GM21619 (cell line): ENCODE results near the gene BCL6B.

Experiments used
- ATAC-seq: cut with Tn5 transposase; IDR thresholded peaks from one replicate; pipeline ENCODE4 v1.9.1; 2021; ENCODE audit not compliant: unreplicated experiment

Gene BCL6B

DNA sequence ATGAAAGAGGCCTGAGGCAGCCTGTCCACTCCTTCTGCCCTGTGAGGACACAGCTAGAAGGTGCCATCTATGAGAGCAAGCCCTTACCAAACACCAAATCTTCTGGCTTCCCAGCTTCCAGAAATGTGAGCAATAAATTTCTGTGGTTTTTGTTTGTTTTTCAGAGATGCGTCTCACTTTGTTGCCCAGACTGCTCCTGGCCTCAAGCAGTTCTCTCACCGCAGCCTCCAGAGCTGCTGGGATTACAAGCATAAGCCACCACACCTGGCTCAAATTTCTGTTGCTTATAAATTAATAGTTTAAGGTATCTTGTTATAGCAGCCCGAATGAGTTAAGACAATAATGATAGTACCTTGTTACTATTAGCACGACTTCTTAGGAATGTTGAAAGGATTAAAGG is 33.5 kb downstream of the BCL6B start:
- ATAC-seq: no peak

- ATAC-seq: no peak
These were observed 36.1 kb downstream of the BCL6B start for GRCh38 chr17:7058831-7059447.

- ATAC-seq: no peak
These were observed 37.5 kb downstream of the BCL6B start for GRCh38 chr17:7060165-7060891.

GRCh38 chr17:7063518-7064094 is 40.8 kb downstream of the BCL6B start:
- ATAC-seq: no peak

GRCh38 chr17:7064261-7064660 is 41.4 kb downstream of the BCL6B start:
- ATAC-seq: no peak

GRCh38 chr17:7067198-7067597 is 44.3 kb downstream of the BCL6B start:
- no peak for ATAC-seq

DNA sequence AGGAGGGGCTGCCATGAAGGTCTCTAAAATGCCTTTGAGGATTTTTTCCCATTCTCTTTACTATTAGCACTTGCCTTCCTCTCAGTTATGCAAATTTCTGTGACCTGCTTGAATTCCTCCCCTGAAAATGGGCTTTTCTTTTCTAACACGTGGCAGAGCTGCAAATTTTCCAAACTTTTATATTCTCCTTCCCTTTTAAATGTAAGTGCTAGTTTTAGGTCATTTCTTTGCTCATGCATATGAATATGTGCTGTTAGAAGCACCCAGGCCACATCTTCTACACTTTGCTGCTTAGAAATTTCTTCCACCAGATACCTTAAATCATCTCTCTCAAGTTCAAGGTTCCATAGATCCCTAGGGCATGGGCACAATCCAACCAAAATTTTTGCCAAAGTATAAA is 45.4 kb downstream of the BCL6B start:
- ATAC-seq: no peak

GRCh38 chr17:7070712-7071111 is 47.9 kb downstream of the BCL6B start:
- no peak for ATAC-seq

GRCh38 chr17:7072406-7072805 is 49.6 kb downstream of the BCL6B start:
- ATAC-seq: no peak

DNA sequence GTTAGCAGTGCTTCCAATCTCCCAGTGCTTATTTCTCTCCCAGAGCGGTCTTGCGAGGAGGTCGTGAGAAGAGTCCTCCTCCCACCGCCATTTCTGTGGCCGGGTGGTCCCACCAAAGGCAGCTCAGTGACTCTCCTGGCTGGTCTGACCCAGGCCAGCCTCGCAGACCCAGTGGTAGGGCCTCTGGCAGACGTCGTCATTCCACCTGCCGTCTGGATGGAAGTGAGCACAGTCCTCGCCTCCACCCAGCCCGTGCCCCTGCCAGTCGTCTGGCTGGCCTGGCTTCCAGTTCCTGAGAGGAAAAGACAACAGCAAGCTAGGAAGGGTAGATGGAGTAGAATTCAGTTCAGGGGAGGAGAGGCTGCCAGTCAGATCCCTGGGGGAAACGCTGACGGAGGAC is 52.1 kb downstream of the BCL6B start:
- no peak for ATAC-seq

- no peak for ATAC-seq
These were observed 55.2 kb downstream of the BCL6B start for GRCh38 chr17:7077911-7078546.

- ATAC-seq: no peak
These were observed 55.9 kb downstream of the BCL6B start for GRCh38 chr17:7078711-7079110.
